Measurements from ENCODE around the gene RWDD4.

DNA sequence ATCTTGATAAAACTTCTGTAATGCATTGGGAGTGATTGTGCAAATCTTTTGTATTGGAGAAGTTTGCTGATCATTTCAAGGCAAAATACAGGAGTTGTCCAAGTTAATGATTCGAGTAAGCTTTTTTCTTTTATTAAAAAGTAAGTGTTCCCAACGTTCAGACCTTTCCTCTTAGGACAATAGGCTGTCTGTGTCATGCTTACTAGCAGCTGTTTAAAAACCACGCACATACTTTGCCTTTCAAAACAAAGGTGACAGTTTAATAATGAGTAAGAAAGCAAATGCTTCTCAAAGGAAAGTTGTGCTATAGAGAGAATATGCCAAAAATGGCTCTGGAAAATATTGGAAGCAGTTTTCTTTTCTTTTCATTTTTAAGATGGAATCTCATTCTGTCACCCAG is 11.3 kb upstream of the RWDD4 start:
- TF ChIP-seq MXI1 (IDR thresholded peaks at IDR 0.05; ENCODE audit: borderline replicate concordance, low read depth, low read length) (no peak), POLR2A (IDR thresholded peaks at IDR 0.05; ENCODE audit: low read depth, low read length) (no peak), RCOR1 (IDR thresholded peaks at IDR 0.05; ENCODE audit: insufficient replicate concordance, low read length) (no peak), CHD1 (IDR thresholded peaks at IDR 0.05; ENCODE audit: low read depth, low read length) (no peak), BHLHE40 (IDR thresholded peaks at IDR 0.05; ENCODE audit: low read depth, low read length) (no peak), SMC3 (IDR thresholded peaks at IDR 0.05; ENCODE audit: low read depth, low read length) (no peak), NFE2L2 (IDR thresholded peaks at IDR 0.05; ENCODE audit: low read depth, low read length) (no peak), CEBPB (IDR thresholded peaks at IDR 0.05; ENCODE audit: low read depth, low read length) (no peak)
- TF ChIP-seq, protein P1, sequence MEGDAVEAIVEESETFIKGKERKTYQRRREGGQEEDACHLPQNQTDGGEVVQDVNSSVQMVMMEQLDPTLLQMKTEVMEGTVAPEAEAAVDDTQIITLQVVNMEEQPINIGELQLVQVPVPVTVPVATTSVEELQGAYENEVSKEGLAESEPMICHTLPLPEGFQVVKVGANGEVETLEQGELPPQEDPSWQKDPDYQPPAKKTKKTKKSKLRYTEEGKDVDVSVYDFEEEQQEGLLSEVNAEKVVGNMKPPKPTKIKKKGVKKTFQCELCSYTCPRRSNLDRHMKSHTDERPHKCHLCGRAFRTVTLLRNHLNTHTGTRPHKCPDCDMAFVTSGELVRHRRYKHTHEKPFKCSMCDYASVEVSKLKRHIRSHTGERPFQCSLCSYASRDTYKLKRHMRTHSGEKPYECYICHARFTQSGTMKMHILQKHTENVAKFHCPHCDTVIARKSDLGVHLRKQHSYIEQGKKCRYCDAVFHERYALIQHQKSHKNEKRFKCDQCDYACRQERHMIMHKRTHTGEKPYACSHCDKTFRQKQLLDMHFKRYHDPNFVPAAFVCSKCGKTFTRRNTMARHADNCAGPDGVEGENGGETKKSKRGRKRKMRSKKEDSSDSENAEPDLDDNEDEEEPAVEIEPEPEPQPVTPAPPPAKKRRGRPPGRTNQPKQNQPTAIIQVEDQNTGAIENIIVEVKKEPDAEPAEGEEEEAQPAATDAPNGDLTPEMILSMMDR (conservative IDR thresholded peaks at IDR 0.05; ENCODE audit: low read depth, low read length), result no peak
